MM.1S (cell line): Measurements from ENCODE around the gene C3orf49.

Experiments used
- CTCF ChIP-seq: fragments of 300-600 bp; sonication (generic); IDR thresholded peaks from 2 replicates; pipeline ENCODE4 v1.5.1; 2016; ENCODE audit warnings: antibody characterized with exemption, low read length, mixed read lengths
- EZH2 ChIP-seq: fragments of 300-600 bp; sonication (generic); optimal IDR thresholded peaks from 2 replicates; pipeline ENCODE3; 2017; ENCODE audit warnings: low read depth, mild to moderate bottlenecking, antibody characterized with exemption, low read length, mixed read lengths
- EZH2phosphoT487 ChIP-seq: fragments of 300-600 bp; sonication (generic); IDR thresholded peaks from 2 replicates; pipeline ENCODE4 v1.6.1; 2018; ENCODE audit warnings: antibody characterized with exemption, low read length

- TF ChIP-seq CTCF (no peak), EZH2 (no peak), EZH2phosphoT487 (no peak)
Measured at GRCh38 chr3:63808633-63809032, 10.5 kb upstream of the C3orf49 start.
